Measurements from ENCODE around the gene KHK.

DNA sequence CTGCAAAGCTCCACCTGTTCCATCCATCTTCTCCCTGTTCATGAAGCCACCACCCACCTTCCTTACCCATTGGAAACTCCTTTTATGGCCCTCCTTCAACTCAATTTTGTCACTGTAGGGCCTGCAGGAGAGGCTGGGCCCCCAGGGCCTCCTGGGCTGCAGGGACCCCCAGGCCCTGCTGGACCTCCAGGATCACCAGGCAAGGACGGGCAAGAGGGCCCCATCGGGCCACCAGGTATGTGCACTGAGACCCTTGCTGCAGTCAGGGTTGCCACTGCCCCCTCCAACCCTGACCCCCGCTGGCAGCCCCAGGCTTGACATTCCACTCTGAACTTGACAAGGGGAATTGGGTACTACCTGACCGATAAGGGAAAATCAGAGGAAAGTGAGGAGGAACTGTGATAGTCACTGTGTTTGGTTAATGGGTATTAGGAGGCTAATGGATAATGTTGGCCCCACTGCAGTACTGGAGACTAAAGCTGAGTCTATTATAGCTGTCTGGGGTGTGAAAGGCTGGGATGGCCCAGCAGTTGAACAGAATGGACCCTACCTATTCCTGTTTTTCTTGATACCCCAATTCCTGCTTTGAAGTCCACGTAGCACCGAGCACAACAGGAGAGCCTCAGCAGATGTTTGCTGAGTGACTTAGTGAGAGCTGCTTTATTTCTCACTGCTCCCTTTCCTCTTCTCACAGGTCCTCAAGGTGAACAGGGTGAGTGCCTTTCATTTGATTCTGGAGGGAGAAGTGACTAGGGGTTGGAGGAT, 2.1 kb upstream of the KHK start:
- TF ChIP-seq, protein P1, sequence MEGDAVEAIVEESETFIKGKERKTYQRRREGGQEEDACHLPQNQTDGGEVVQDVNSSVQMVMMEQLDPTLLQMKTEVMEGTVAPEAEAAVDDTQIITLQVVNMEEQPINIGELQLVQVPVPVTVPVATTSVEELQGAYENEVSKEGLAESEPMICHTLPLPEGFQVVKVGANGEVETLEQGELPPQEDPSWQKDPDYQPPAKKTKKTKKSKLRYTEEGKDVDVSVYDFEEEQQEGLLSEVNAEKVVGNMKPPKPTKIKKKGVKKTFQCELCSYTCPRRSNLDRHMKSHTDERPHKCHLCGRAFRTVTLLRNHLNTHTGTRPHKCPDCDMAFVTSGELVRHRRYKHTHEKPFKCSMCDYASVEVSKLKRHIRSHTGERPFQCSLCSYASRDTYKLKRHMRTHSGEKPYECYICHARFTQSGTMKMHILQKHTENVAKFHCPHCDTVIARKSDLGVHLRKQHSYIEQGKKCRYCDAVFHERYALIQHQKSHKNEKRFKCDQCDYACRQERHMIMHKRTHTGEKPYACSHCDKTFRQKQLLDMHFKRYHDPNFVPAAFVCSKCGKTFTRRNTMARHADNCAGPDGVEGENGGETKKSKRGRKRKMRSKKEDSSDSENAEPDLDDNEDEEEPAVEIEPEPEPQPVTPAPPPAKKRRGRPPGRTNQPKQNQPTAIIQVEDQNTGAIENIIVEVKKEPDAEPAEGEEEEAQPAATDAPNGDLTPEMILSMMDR (IDR thresholded peaks at IDR 0.05), result no peak
- no peak for TF ChIP-seq POLR2A (IDR thresholded peaks at IDR 0.05)
